NCI-H748 (cell line): ENCODE measurements around the gene PIGR.

Experiments used
- DNase-seq: peaks from one replicate; lab custom pipeline; 2025; ENCODE audit not compliant: unreplicated experiment; lab: John Stamatoyannopoulos, UW

PIGR gene

DNA sequence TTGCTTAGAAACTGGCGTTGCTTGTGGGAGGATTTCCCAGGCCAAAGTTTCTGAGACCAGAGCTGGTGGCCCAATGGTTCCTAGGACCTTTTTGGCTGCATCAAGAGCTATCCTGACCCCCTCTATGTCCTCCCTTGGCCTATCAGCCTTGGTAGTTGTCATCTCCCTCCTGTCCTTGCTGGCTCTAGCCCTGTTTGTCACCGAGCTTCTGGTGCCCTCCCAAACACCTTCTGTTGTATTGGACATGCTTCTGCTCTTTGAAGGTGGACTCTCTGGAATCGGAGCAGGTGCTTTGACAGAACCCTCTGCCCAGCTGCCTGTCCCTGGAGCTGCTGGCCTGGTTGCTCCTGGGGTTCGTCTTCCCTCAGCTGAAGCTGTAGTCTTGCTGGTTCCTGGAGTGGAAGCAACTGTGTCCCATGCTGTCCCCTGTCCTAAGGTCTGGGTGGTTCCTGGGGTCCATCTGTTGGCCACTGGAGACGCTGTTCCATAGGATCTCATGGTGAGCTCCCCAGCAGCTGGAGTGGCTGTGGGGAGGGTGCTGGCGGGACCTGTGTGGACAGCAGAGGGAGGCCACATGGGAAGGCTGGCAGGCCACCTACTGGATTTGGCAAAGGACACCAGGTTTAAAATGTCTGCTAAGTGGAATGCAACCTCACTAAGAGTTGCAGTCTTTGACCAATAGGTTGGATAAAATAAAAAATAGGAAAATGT is 14.6 kb upstream of the PIGR start:
- no peak for DNase-seq

DNA sequence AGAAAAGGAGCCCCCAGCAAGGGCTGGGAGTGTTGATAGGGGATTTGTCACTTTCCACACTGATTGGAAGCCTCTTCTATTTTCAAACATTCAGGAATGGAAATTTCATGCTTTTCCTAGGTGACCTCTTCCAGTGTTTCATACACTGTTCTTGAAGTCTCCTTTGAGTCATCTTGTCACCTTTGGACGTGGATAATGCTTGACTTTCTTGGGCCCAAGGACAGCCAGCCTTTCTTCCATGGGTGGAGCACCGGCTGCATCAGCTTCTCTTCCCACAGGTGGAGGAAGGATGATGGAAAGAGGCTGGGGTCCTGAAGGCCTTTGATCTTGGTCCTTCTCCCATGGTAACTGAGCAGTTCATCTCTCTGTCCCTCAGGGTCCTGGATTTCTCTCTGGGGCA is 11.9 kb upstream of the PIGR start:
- DNase-seq, result no peak

DNA sequence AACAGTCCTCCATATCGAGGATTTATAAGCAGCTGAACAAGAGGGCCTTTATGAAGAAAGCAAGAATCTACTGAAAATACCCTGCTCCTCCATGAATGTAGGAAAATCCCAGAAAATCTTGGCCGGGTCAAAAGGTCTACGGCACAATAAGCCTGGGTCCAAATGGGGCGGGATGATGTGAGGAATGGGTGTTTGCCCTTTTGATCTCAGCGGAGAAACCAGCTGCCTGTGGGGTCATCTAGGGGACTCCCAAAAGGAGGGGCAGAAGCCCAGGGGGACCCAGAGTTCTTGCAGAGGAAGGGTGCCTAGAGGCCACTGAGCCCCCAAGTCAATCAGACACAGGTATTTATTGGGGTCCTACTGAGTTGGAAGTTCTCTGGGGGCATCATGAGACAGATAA is 11.4 kb upstream of the PIGR start:
- no peak for DNase-seq

DNA sequence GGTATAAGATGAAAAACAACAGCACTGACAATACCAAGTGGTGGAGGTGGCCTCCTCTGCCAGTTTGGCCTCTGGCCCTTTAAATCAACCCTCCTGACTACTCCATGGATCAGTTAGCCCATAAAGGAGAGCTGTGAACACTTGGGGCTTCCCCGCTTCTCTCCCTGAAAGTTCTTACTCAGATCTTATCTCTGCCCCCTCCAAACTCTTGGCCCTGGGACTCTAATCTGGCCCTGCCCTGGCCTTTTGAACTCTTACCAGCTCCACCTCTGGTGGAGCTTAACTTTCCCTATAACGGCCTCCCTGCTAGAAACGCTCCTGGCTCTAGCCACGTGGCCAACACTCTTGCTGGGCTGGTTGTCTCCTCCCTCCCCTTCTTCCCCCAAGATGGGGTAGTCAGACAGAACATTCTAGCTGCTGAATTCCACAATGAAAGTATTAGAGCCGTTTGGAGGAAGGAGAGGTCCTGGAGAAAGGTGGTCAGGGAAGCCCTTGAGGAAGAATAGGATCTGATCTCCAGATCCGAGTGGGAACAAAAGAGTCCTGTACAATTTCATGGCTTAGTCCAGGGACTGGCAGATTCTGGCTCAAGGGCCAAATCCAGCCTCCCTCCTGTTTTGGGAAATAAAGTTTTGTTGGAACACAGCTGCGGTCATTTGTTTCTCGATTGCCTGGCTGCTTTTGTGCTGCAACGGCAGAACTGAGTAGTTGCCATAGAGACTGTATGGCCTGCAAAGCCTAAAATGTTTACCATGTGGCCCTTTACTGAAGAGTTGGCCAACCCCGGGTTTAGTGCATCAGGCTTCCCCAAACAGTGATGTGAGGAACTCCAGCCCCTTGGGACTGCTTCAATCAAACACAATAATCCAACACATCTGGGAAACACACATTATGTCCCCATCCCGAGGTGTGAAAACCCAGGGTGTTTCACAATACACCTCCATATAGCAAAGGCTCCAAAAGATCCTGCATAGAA is 9.5 kb upstream of the PIGR start:
- DNase-seq, result peak; percentile 48

DNA sequence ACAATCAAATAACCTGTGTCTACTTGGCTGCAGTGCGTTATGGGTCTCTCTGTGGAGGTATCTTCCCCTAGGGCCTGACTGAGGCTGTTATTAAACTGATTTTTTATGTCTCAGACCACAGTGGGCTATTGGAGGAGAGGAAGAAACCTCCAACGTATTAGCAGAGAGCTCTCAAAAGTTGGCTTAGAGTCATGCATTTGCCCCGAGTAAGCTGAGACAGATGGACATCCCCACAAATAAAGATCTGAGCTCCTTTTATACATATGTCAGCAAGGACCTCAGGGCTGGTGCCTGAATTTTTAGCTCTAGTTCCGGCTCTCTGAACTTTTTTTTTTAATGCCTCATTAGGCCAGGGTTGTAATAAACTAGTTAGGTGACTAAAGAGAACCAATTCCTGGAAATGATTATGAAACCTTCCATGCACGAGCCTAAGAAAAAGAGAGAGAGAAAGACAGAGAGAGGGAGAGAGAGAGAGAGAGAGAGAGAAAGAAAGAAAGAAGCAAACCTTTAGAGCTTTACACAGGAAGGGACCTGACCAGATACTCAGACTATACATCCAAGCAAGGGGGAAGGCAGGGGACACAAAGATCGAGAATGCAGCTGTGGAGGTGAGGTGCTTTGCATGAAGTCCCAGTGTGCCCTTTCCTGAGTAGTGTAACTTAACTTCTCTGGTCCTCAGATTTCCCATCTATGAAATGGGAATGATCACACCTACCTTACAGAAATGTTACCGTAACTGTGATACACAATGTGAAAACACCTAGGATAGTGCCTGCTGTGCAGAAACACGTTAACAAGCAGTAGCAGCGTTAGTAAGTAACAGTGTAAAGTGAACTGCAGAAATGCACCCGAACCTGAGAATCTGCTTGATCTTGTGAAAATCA is 8.4 kb upstream of the PIGR start:
- no peak for DNase-seq

DNA sequence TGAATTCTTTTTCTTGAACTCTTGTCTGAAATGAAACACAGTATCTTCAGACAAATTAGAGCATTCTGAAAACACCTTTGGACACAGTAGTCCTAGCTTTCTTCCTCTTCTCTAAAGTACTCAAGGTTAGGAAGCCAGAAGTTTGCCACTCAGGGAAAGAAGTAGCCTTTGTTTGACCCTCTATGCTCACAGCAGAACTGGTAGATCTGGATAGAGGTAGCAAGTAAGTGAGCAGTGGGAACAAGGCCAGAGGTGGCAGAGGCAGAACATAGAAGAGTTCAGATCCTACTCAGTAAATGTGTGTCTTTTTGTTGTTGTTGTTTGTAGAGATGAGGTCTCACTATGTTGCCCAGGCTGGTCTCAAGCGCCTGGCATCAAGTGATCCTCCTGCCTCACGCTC is 7.4 kb upstream of the PIGR start:
- no peak for DNase-seq

DNA sequence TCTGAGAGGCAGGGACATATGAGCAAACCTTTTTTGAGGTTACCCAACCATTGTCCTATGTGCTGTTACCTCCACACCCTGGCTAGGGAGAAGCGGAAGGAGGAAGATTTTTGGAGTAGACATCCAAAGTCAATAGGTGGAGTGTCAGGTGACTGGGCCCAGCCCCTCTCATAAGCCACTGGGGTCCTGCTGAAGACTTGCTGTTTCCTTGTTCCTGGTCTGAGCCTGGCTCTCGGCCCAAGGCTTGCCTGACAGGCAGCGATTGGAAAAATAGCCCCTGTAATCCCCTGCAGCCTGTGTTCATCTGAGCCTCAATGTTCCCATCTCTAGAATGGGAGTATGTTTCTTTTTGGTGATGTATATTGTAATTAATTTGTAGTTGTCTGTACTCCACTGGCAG is 6.9 kb upstream of the PIGR start:
- DNase-seq, result no peak

DNA sequence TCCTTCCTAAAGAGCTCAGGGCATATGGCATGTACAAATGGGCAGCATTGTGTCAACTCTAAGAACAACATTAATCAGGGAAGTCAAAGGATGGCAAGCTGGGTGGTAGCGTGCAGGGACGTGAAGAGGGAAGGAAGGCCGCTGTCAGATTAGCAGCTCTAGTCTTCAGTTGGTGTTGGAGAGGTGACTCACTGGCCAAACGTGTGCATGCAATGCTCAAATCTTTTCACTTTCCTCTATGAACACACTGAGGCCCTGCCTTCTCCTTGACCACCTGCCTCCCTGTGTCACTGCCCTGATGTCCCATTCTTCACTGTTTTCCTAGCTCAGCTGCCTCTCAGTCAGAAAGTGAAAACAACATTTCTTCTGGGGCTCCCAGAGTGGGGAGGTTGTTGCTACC is 5.9 kb upstream of the PIGR start:
- DNase-seq, result no peak

DNA sequence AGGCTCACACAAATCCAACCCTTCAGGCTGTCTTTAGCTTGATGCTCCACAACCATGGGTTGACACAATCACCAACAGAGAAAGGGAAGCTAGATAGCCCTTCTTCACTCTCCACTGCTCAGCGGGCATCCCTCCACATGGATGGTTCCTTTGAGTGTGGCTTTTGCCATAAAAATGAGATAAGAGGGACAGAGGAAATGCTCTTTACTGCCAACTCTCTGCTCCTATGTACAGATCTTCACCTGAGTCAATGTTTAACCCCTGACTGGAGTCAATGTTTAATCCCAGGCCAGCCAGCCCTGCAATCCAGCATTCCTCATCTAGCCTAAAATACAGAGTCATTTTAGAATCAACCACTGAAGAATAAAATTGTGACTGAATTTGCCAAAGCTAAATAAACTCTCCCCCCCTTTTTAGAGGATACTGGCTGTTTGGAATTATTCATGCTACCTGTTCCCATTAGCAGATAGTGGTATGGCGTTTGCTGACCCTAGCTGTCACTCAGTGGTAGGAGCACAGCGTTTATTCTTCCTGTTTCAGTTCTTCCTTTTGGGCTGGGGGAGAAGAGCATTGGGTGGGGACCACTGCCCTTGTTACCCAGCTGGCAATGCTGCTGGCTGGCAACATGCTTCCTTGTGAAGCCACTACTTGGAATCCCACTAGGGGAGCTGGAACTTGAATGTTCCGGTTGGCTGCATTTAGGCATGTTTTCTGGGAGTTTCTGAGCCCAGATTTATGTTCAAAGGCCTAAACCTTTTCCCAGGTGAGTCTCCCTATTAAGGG is 5.2 kb upstream of the PIGR start:
- DNase-seq, result no peak

DNA sequence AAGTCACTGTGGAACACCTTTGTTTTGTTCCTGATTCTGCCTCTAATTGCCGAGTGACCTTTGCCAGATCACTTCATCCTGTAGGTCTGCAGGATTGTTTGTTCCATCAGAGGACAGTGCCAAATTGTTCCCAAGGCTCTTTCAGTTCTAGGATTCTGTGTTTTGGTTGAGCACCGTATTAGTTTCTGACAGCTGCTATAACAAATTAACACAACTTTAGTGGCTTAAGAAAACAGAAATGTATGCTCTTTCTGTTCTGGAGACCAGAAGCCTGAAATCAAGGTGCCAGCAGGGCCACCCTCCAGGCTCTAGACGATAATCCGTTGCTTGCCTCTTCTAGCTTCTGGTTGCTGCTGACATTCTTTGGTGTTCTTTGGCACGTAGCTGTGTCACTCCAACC is 3.4 kb upstream of the PIGR start:
- DNase-seq, result no peak

DNA sequence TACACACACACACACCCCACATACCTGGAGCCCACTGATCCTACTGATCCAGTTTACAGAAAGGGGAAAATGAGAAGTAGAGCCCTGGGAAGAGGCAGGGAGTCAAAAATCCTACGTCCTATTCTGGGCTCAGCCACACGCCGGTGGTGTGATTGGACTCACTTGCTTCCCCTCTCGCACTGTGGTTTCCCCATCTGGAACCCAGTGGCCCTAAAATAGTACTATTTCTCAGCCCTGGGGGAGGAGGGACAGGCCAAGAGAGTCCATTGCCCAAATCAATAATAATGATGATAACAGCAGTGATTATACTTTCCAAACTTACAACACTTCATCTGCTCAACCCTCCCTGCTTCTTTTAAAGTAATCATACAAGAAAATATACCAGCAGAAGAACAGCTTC is 2.9 kb upstream of the PIGR start:
- no peak for DNase-seq

DNA sequence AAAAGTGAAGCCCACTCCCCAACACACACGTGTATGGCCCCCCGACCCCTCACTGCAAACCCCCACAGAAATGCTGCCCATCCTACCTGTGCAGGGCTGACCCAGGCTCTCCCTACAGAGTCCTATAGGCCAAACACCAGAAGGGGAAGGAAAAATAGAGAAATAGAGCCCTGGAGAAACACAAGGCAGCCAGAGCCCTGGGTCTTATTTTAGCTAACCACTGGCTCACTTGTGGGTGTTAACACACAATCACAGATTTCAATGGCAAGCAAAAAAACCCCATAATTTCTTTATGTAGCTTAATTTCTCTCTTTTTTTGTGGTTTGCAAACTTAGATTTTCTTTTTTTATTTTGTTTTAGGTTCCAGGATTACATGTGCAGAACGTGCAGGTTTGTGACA is 989 bp upstream of the PIGR start:
- DNase-seq, result no peak

DNA sequence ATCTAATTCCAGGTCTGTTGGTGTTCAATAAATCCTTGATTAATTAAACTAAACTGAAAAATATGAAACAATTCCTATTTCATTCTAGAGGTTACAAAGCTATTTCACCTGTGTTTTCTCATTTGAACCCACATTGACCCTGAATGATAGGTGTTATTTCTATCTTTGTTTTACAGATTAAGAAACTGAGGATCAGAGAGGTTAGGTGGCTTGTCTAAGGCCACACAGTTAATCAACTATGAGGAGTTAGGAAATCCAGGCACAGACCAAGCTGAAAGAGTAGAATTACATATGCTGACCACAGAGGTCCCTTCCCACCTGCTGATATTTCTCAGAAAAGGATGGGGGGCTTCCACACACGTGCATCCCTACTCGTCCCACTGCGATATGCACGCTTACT is 487 bp downstream of the PIGR start:
- DNase-seq, result no peak

DNA sequence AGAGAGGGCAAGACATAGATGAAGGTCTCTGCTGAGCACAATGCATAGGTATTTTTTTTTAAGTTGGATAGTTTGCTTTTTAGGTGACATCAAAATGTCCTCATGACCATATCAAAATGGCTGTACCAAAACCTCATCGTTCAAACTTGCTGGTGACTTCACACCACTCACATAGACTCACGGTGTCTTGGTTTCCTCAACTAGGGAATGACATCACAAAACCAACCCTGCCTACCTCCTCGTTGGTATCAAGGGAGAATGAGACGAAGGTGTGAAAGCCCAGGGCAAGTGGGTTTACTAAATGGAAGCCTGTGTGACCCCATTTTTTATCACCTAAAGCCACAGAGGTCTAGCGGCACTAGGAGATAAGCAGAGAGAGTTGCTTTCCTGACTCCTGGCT is 1.6 kb downstream of the PIGR start:
- no peak for DNase-seq

DNA sequence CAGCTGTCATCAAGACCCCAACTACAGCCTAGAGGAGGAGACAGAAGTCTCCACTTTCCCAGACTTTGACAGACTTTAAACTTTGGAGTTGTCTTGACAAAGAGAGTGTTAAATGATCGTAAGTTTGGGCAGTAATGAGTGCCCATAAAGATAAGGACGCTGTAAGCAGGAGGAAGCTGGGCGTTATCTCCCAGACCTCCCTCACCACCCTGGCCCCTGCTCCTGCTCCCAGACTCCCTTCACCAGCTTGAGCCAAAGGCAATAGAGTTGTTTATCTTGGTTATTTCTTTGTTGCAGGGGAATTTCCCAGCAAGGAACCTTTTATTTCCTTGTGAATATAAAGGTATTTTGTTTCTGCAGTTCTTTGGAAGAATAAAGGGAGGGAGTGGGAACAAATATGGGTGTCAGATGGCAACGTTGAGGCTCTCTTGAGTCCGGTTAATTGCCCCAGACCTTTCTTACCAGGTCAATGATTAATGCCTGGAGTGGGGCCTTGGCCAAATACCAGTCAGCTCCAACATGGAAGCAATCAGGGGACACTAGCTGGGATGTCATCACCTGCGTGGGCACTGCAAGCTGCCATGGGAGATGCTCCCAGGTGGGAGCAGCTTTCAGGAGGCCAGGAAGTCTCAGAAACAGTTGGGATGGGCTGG is 4.4 kb downstream of the PIGR start:
- DNase-seq, result no peak

DNA sequence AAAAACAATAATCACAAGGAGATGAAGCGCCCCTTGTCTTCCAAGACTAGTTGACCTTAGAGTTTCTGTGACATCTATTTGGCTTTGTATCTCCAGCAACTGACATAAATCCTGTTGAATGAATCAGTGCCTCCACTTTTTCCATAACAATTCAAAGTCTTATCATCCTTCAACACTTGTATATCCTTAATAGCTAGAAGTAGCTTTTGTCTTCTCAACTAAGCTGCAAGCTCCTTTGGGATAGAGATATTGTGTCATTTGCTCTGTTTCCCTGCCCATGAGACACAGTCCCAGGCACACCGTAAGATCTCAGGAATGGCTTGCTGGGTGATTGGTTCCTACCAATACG is 5.7 kb downstream of the PIGR start:
- no peak for DNase-seq

DNA sequence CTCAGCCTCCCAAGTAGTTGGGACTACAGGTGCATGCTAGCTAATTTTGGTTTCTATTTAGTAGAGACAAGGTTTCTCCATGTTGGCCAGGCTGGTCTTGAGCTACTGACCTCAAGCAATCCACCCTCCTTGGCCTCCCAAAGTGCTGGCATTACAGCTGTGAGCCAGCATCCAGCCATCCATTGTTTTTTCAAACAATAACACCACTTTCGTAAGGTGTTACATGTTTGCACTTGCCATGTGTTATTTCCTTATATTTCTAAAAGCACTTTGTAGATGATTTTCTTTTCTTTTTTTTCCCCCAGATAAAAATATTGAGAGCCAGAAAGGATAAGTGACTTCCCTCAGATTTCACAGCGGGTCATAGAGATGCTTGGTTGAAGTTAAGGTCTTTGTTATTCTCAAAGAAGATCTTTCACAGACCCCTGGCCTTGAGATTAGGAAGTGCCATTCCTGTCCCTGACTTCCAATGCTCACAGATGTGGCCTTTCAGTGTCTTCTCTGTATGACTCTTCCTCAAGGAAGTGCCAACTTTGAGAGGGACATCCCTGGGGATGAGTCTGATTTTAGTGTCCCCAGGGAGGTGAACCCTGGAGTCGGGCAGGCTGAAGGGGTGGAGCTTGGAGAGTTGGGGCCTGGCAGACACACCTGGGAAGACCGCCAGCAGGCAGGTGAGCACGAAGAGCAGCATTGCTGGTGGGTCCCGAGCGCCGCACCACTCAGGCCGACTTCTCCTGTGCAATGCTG is 6.3 kb downstream of the PIGR start:
- no peak for DNase-seq

DNA sequence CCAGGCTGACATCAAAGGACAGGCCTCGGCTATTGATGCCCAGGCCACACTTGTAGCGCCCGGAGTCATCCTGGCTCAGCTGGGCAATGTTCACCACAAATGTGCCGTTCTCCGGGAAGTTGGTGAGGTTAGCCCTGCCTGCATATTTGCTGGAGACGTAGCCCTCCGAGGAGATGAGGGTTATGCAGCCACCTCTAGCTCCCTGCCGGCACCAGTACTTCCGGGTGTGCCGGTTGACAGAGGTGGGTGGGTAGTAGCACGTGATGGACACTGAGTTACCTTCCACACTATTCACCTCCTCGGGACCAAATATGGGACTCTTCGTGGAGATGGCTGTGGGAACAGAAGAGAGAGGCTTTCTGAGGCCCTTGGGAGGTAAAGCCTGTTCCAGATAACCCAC is 7.1 kb downstream of the PIGR start:
- DNase-seq, result no peak

DNA sequence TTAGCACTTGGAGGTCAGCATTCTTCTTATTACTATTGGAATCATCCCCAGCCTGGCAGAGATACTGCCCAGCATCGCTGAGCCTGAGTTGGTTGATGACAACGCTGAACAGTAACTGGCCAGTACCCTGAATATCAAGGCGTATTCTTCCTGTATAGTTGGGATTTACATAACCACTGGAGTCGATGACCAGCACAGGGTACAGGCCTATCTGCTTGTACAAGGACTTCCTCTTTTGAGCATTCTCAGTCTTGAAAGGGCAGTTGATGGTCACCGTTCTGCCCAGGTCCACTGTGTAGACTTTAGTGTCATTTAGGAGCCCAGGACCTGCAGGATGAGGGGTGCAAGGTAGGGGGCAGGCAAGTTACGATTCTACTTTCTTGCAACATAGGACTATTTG is 8.8 kb downstream of the PIGR start:
- DNase-seq, result no peak
